GM15510 (cell line): ENCODE data around the gene CLASP2.

Source experiments
- POLR2A ChIP-seq: IDR thresholded peaks from 3 replicates; pipeline ENCODE4 v1.6.1; 2011; ENCODE audit warnings: borderline replicate concordance; ENCODE audit not compliant: insufficient read length; ENCODE audit errors: extremely low read depth

The CLASP2 gene

DNA sequence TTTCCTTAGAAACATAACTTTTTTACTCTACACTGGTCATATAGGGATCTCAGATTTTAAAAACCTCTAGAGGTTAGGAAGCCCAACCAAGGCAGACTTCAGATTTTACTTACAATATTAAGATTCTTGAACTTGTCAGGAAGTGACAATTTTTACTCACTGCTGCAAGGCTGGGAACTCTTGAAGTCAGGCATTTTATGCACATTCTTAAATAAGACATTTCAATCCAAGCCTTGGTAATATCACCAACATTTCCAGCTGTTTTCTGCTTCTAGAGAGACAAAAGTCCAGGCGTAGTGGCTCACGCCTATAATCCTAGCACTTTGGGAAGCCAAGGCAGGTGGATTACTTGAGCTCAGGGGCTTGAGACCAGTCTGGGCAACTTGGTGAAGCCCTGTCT, 244.2 kb downstream of the CLASP2 start:
- TF ChIP-seq POLR2A: no peak

DNA sequence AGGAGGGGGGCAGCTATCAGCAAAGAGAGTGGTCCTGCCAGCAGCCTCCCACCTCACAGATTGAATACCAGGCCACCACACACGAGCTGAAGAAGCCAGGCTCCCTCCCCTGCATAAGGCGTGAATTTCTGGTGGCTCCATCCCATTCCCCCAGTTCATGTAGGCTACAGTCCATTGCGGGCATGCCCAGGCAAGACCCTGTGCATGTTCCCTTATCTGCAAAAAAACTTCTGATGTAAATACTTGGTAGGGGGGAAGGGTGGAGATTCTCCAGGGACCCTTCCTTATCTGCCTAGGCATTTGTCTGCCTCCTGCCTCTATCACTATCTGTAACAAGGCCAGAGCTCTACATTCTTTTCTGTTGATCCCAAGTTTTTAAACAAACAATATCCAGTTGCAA, 250.3 kb downstream of the CLASP2 start:
- no peak for TF ChIP-seq POLR2A

DNA sequence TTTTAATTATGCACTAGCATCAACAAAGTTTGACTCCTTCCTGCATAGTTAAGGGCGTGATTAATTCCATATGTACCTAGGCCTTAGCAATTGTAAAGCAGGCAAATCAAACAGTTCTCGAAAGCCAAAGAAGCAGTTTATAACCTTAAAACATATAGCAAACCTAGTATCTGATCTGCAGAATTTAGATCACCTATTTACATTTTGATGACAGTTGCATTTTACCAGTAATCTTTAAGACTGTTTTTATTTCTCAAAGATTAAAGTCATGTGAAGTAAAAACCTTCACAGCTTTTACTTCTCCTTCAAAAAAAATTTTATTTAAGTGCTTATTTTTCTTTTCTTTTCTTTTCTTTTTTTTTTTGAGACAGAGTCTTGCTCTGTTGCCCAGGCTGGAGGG, 257.0 kb downstream of the CLASP2 start:
- TF ChIP-seq POLR2A: no peak

GRCh38 chr3:33458446-33458845, 259.6 kb downstream of the CLASP2 start:
- no peak for TF ChIP-seq POLR2A

DNA sequence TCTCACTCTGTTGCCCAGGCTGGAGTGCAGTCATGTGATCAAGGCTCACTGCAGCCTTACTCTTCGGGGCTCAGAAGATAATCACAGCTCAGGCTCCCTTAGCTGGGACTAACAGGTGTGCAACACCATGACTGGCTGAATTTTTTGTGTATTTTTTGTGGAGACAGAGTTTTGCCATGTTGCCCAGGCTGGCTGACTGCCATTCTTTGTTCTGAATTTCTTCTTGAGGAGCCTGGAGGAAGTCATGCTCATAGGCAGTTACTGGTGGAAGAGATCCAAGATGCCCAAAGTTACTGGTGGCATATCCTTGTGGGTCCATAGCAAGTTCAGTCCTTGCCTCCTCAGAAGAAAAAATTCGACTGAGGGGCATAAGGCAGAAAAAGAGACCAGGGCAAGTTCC, 261.3 kb downstream of the CLASP2 start:
- no peak for TF ChIP-seq POLR2A

DNA sequence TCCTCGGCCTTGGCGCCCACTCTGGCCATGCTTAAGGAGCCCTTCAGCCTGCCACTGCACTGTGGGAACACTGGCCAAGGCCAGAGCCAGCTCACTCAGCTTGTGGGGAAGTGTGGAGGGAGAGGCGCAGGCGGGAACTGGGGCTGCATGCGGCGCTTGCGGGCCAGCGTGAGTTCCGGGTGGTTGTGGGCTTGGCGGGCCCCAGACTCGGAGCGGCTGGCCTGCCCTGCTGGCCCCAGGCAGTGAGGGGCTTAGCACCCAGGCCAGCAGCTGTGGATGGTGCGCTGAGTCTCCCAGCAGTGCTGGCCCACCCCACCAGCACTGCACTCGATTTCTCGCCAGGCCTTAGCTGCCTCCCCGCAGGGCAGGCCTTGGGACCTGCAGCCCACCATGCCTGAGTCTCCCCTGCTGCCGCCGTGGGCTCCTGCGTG, 264.7 kb downstream of the CLASP2 start:
- TF ChIP-seq POLR2A: no peak

DNA sequence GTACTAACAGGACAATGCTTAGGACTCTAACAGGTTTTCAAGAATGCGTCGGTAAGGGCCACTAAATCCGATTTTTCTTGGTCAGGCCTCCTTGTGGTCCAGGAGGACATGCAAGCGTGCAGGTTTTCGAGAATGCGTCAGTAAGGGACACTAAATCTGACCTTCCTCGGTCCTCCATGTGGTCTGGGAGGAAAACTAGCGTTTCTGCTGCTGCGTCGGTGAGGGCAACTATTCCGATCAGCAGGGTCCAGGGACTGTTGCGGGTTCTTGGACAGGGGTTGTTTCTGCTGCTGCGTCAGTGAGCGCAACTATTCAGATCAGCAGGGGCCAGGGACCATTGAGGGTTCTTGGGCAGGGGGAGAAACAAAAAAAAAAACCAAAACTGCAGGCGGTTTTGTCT, 270.1 kb downstream of the CLASP2 start:
- TF ChIP-seq POLR2A: no peak
